ENCODE data around the gene PROC.

- TF ChIP-seq POLR2A (IDR thresholded peaks at IDR 0.05) = no peak
- TF ChIP-seq CTCF (IDR thresholded peaks at IDR 0.05) = no peak
Measured at GRCh38 chr2:127408807-127409099, 9.5 kb upstream of the PROC start.
